BJ (cell line): ENCODE results near the gene ZNF521. TPM values are rescaled to one million over a fixed set of nuclear protein-coding genes. Genes with fewer than 3 reads are reported as not detected.

Source experiments
- CTCF ChIA-PET: fragments of 350-600 bp; formaldehyde crosslinking; extraction: SDS; loops from one replicate; lab custom pipeline; 2021; ENCODE audit warnings: antibody characterized with exemption, inconsistent platforms; lab: Yijun Ruan, JAX
- POLR2A ChIA-PET: fragments of 300-600 bp; sonication (Branson Sonifier 250); formaldehyde crosslinking; extraction: SDS; loops from one replicate; lab custom pipeline; 2021; ENCODE audit warnings: antibody characterized with exemption; lab: Charles Lee
- DNase-seq: peaks from one replicate; pipeline ENCODE4 v3.0.0-alpha.2; 2011; ENCODE audit warnings: low read depth
- H3K27me3 ChIP-seq: 2 replicates; pipeline ENCODE4 v1.6.0; 2011; ENCODE audit warnings: low read length; ENCODE audit not compliant: control insufficient read depth, insufficient read depth
- H3K36me3 ChIP-seq: 2 replicates; pipeline ENCODE4 v1.5.1; 2011; ENCODE audit warnings: low read length; ENCODE audit not compliant: control insufficient read depth, insufficient read depth
- H3K4me3 ChIP-seq: 2 replicates; pipeline ENCODE4 v1.5.1; 2011; ENCODE audit warnings: low read depth, mild to moderate bottlenecking, control low read depth, low read length
- polyA plus RNA-seq: library from polyadenylated mRNA; depleted of rRNA; stranded (reverse); fragments of >200 nt; gene quantifications from 2 replicates; pipeline ENCODE4 v1.2.3, GENCODE V29; 2011
- TF ChIP-seq, protein P1 (sequence below): IDR thresholded peaks from 2 replicates; pipeline ENCODE4 v1.5.1; 2011; ENCODE audit warnings: low read depth, mild to moderate bottlenecking, control low read depth, inconsistent platforms, low read length, moderate library complexity; ENCODE audit not compliant: insufficient read depth

ZNF521 gene
- polyA plus RNA-seq, 1 experiment, result 29.3 TPM

DNA sequence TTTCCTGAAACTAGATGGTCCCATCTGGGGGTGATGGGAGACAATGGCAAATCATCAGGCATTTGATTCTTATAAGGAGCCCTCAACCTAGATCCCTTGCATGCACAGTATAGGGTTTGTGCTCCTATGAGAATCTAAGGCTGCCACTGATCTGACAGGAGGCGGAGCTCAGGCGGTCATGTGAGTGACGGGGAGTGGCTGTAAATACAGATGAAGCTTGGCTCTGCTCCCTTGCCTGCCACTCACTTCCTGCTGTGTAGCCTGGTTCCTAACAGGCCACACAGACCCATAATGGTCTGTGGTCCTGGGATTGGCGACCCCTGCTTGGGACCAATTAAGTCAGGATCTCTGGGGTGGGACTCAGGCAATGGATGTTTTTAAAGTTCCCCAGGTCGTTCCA lies 293.4 kb downstream of the ZNF521 start:
- no peaks in the 10 kb centered on the region for H3K27me3 ChIP-seq
- DNase-seq, result no peak
- POLR2A ChIA-PET, result no interaction called here
- TF ChIP-seq, protein P1, sequence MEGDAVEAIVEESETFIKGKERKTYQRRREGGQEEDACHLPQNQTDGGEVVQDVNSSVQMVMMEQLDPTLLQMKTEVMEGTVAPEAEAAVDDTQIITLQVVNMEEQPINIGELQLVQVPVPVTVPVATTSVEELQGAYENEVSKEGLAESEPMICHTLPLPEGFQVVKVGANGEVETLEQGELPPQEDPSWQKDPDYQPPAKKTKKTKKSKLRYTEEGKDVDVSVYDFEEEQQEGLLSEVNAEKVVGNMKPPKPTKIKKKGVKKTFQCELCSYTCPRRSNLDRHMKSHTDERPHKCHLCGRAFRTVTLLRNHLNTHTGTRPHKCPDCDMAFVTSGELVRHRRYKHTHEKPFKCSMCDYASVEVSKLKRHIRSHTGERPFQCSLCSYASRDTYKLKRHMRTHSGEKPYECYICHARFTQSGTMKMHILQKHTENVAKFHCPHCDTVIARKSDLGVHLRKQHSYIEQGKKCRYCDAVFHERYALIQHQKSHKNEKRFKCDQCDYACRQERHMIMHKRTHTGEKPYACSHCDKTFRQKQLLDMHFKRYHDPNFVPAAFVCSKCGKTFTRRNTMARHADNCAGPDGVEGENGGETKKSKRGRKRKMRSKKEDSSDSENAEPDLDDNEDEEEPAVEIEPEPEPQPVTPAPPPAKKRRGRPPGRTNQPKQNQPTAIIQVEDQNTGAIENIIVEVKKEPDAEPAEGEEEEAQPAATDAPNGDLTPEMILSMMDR, result no peak
- CTCF ChIA-PET, result interaction anchor here (0.5 to 2.2 kb wide), 3 partner anchors 12 to 102 kb away, joined by 3 to 4 read pairs (median 3); no protein-coding TSS in a partner anchor
- H3K36me3 ChIP-seq, result no peaks in the 10 kb centered on the region; the same call in 1 of the 2 replicates
- H3K4me3 ChIP-seq, result no peak overlapping the region

DNA sequence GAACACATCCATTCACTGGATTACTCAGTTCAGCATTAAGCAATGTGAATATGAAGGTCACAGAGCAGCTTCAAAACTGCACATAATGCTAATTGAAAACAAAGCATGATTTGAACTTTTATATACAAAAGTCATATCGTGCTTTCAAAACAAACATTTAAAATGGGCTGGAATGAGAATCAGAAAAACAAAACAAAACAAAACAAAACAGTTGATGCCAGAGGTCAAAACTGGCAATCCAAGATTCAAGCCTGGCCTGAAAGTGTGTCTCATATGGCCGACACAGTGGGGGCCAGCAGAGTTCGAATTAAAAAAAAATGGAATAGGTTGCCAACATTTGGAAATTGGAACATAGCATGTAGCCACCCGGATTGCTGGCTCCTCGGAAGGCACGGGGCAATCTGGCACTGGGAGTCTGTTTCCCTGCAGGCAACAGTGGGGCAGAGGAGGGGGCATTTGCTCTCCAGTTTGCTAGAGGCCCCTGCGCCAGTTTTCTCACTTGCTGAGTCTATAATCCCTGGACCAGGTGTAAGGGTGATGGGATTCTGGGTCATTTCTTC lies 294.4 kb downstream of the ZNF521 start:
- no peaks in the 10 kb centered on the region for H3K27me3 ChIP-seq
- DNase-seq, result no peak
- TF ChIP-seq, protein P1, result no peak
- CTCF ChIA-PET, result interaction anchor here (1.5 kb wide), 1 partner anchor 16 kb away, joined by 3 read pairs; no protein-coding TSS in a partner anchor
- no peak overlapping the region for H3K4me3 ChIP-seq
- no peaks in the 10 kb centered on the region; the same call in 1 of the 2 replicates for H3K36me3 ChIP-seq
- POLR2A ChIA-PET, result no interaction called here

DNA sequence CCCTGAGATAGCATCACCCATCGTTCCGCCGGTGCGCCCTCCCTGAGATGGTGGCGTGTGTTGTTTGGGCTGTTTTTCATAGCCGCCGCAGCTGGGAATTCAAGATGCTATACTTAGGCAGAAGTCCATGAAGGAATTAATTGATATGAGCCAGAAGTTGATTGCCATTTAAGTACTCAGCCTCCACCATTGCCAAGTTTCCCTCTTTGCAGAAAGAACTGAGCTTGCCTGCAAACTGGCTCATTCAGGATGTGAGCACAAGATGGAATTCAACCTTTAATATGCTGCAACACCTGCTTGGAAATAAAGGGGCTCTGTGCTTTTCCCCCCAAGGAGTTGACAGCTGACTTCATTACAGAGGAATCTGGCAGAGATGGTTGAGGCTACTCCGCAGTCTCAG lies 295.5 kb downstream of the ZNF521 start:
- TF ChIP-seq, protein P1, result no peak
- Histone ChIP-seq H3K36me3 (no peaks in the 10 kb centered on the region; the same call in 1 of the 2 replicates), H3K4me3 (no peak overlapping the region), H3K27me3 (no peaks in the 10 kb centered on the region)
- DNase-seq, result no peak
- ChIA-PET CTCF (no interaction called here), POLR2A (no interaction called here)

DNA sequence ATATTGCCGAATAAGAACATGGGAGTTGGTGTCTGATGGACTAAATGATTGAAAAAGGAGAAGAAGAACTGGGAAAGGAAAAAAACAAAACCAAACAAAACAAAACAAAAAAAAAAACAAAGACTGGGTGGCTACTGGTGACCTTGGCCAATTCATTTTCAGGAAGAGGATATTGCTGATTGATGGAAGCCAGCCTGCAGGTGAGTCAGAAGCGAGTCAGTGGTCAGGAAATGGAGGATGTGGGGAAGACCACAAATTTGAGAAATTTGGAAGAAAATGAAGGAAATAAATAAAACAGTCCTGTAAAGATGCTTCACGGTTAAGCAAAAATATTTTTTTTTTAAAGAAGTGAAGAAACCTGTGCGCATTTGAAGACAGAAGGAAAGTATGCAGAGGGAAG lies 296.9 kb downstream of the ZNF521 start:
- CTCF ChIA-PET, result no interaction called here
- POLR2A ChIA-PET, result no interaction called here
- H3K36me3 ChIP-seq, result no peaks in the 10 kb centered on the region; the same call in 1 of the 2 replicates
- TF ChIP-seq, protein P1, result no peak
- DNase-seq, result no peak
- H3K27me3 ChIP-seq, result no peaks in the 10 kb centered on the region
- H3K4me3 ChIP-seq, result no peak overlapping the region

DNA sequence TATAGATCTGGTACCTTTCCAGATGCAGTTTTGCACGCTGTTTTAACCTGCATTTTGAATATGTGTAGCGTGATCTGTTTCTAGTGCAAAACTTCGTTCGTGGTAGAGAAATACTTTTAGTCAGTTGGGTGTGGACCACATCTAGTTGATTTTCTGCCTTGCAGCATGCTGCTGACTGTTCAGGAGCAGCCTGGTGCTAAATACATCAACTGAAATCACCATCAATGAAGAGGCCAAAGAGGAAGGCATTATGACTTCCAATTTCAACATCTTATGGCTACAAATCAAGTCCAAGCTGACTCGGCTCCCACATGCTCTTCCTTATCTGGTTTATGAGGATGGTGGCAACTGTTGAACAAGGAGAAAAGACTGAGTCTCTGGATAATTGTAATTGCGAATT lies 298.5 kb downstream of the ZNF521 start:
- Histone ChIP-seq H3K36me3 (no peaks in the 10 kb centered on the region), H3K27me3 (no peaks in the 10 kb centered on the region), H3K4me3 (no peak overlapping the region)
- ChIA-PET CTCF (interaction anchor here (0.8 to 4.2 kb wide), 4 partner anchors 9 to 438 kb away, joined by 3 to 17 read pairs (median 3); no protein-coding TSS in a partner anchor), POLR2A (no interaction called here)
- no peak for DNase-seq
- TF ChIP-seq, protein P1, result no peak
